GM19324 (cell line): ENCODE results near the gene SFSWAP.
"Not testable (repeated sequence)": the region's sequence is repeated elsewhere in the genome, so short reads cannot be mapped to it uniquely, and the experiment has no call there.

ENCODE experiments used
- ATAC-seq: cut with Tn5 transposase; IDR thresholded peaks from one replicate; pipeline ENCODE4 v1.9.1; 2021; ENCODE audit warnings: mild to moderate bottlenecking, moderate library complexity; ENCODE audit not compliant: unreplicated experiment, low FRiP score

SFSWAP gene

DNA sequence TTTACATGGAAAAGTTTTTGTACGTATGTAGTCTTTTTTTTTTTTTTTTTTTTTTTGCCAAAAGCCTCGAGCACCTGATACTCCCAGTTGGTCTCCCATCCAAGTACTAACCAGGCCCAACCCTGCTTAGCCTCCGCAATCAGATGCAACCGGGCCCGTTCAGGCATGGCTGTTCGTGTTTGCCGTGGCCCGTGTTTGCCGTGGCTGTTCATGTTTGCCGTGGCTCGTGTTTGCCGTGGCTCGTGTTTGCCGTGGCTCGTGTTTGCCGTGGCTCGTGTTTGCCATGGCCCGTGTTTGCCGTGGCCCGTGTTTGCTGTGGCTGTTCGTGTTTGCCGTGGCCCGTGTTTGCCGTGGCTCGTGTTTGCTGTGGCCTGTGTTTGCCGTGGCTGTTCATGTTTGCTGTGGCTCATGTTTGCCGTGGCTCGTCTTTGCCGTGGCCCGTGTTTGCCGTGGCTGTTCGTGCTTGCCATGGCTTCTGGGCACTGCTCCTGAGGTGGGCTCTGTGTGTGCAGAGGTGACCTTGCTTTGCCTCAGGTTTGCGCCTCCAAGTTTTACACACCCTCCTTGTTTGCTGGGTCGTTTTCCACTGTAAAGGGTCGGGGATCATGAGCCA, 90.5 kb downstream of the SFSWAP start:
- ATAC-seq: no peak

DNA sequence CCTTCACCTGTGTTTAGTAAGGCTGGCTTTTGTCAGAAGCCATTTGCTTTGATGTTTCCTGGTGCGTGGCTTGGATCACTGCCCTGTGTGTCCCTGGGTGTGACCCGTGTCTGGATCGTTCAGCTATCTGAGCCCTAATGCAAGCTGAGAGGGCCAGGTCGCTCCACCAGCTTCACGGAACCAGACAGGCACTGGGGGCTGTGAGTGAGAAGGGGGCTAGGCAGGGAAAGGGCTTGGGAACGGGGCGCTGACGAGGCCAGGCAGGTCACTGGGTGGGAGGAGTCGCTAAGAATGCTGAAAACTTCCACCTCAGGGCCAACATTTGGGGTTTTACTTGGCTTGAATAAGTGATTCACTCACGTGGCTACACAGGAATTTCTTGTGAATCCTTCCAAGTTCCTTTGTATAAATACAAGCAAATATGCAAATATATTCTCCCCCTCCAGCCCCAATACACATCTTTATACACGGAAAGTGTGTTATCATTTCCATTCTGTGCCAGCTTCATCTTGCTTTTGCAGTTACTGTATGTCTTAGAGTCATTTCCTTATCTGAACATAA, 93.2 kb downstream of the SFSWAP start:
- ATAC-seq: no peak

DNA sequence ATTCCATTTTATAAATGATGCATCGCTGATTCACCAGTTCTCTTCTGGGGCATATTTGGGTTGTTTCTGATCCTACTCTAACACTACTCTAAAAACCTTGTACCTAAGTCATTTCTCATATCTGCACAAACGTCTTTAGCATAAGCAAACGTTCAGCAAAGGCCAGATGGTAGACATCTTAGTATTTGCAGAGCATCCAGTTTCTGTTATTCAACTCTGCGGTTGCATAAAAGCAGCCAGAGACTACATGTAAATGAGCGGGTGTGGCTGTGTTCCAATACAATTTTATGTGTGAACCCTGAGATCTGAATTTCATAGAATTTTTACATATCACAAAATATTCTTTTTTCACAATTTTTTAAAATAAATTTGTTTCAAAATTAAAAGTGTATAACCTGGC, 94.5 kb downstream of the SFSWAP start:
- ATAC-seq: no peak

DNA sequence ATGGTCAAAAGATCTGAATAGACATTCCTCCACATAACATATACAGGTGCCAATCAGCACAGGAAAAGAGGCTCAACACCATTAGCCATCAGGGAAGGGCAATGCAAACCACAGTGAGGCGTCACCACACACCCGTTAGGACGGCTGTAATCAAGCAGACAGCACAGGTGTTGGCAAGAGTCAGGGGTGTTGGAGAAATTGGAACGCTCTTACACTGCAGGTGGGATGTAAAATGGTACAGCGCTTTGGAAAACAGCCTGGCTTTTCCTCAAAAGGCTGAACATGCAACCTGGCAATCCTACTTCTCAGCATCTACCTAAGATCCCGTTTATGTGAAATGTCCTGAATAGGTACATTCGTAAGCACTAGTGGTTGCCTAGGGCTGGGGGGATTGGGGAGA, 95.8 kb downstream of the SFSWAP start:
- ATAC-seq: no peak

DNA sequence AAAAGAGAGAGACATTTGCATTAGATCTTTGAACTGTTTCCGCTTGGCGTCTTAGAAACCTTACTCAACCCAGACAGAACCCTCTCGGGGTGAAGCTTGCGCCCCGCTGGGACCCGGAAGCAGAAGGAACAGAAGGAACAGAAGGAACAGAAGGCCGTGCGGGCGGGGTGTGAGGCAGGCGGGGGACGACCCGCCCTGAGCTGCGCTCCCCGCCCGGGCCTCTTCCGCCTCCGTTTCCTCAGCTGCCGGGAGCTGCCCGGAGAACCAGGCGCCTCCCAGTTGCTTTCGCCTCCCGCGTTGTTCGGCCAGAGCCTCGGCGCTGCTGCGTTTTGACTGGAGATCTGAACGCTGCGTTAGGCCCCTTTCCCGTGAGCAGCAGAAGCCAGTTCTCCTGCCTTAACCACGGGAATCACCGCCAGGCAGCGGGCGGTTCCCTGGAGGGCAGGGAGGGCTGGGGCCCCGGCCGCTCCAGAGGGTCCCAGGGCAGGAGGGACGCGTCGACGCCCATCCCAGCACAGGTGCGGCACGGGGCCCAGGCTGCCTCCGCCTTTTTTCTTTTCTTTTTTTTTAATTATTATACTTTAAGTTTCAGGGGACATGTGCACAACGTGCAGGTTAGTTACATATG, 98.0 kb downstream of the SFSWAP start:
- no peak for ATAC-seq

DNA sequence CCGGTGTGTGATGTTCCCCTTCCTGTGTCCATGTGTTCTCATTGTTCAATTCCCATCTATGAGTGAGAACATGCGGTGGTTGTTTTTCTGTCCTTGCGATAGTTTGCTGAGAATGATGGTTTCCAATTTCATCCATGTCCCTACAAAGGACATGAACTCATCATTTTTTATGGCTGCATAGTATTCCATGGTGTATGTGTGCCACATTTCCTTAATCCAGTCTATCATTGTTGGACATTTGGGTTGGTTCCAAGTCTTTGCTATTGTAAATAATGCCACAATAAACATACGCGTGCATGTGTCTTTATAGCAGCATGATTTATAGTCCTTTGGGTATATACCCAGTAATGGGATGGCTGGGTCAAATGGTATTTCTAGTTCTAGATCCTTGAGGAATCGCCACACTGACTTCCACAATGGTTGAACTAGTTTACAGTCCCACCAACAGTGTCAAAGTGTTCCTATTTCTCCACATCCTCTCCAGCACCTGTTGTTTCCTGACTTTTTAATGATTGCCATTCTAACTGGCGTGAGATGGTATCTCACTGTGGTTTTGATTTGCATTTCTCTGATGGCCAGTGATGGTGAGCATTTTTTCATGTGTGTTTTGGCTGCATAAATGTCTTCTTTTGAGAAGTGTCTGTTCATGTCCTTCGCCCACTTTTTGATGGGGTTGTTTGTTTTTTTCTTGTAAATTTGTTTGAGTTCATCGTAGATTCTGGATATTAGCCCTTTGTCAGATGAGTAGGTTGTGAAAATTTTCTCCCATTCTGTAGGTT, 98.8 kb downstream of the SFSWAP start:
- not testable (repeated sequence) for ATAC-seq

DNA sequence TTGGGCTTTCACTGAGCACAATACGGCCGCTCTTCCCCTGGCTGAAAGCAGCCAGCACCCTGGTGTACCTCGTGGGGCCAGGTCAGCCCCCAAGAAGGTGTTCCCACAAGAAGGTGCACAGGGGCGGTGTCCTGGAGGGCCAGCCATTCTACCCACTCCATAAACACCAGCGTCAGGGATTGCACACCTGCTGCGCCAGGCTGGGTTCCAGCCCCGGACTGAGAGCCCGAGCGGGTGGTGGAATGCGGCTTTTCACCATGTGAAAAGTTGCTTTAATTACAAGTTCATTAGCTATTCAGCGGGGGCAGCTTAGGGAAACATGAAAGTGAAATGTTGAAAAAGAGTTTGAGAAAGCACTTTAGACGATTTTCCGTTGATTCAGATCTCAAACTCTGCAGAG, 99.8 kb downstream of the SFSWAP start:
- no peak for ATAC-seq

DNA sequence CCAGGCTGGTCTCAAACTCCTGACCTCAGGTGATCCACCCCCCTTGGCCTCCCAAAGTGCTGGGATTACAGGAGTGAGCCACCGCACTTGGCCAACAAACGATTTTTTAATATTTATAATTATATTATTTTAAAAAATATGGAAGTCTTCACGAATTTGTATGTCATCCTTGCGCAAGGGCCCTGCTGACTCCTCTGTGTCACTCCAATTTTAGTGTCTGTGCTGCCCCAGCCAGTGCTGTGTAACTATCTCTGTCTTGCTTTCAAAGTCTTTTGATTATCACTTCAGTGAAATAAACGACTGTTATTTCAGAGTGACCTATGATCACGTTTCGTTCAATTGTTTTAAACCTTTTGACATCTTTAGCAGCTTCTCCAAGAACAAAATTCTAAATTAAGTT, 104.2 kb downstream of the SFSWAP start:
- no peak for ATAC-seq

DNA sequence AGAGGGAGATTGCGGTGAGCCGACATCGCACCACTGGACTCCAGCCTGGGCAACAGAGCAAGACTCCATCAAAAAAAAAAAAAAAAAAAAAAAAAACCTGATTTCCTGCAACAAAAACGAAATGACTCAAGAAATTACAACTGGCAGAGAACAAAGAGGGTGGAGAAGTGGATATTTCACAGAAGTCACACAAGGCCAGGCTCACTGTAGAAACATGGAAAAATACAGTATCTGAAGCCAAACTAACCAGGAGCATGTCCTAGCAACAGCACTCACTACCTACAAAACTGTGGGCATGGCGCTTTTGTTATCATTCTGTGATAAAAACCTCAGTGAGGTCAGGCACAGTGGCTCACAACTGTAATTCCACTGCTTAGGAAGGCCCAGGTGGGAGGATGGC, 105.6 kb downstream of the SFSWAP start:
- ATAC-seq: no peak

DNA sequence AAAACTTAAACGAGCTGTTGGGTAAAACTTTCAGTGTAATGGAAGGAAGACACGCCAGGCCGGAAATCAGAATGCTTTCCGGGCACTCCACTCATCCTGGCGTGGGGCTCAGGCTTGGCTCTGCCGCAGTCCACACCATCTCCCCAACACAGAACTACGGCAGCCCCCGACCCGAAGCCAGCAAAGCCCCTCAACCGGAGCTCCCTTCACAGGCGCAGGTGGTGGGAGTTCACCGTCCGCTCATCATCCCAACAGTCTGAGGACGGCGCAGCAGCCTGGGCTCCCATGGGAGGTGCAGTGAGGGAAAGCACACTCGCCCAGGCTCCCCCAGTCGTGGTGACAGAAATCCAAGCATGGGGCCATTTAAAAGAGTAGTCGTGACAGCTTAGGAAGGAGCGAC, 106.4 kb downstream of the SFSWAP start:
- ATAC-seq: no peak

DNA sequence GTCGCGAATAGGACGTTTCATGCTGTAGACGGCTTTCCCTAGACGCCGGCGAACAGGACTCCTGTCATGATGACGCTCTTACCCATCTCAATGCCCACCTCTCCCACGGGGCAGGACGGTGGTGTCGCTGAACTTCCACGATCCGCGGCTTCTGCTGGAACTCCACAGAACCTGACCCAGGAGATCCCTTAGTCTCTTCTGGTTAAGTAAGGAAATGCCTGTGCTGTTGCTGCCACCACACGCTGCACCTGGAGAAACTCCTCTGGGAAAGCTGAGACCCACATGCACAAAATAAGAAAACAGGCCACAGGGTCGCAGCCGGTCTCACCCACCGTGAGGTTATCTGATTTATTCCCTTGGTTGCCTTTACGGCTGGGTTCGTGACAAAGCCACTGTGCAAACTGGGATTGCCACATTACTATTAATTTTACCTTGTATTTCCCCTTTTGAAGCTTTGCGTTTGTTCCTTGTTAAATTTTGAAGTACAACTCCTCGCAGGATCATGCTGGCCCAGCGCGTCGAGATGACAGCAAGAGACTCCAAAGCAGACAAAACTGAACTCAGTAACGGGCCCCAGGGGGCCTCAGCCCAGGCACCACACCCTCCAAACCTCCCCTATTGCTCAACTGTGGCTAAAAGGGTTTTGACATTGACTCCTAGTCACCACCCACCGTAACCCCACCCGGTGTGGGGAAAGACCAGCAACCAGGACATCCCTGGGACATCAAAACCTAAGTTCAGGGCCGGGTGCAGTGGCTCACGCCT, 108.1 kb downstream of the SFSWAP start:
- no peak for ATAC-seq

DNA sequence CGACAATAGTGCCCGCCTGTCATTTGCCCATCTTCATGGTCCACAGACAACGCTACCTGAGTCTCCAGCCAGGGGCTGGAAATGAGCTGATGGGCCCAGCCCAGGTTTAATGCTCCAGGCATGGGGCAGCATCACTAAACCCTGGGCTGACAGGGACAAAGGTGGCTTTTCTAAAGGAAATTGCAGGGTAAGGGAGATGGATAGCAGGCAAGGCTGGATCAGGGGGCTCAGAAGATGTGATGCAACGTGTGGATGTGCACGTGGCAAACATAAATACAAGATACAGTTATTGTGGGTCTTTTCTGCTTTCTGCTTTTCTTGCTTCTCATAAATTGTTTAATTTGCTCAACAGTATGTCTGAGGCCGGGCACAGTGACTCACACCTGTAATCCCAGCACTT, 113.6 kb downstream of the SFSWAP start:
- ATAC-seq: no peak

DNA sequence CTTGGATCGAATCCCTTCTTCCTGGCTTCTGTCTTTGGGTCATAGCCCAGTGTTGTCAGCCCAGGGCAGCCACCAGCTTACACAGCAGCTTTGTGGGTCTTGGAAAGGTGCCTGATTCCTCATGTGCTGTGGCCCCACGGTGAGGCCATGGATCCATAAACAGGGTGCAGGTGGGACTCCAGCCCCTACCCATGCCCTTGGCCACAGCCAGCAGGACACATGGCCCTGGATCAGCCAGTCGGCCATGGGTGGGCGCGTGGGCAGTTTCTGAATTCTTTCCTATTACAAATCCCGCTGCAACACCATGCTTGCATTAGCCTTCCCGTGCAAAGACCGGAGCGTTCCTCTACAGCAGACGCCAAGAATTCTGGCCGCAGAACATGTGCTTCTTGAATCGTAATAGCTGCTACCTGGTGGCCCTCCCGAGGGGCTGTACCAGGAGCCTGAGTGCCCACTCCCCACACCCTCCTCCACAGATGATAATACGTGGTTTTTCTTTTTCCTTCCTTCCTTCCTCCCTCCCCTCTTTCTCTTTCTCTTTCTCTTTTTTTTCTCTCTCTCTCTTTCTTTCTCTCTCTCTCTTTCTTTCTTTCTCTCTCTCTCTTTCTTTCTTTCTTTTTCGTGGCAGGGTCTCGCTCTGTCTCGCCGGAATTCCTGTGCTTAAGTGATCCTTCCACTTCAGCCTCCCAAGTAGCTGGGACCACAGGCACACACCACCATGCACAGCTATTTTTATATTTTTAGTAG, 114.4 kb downstream of the SFSWAP start:
- no peak for ATAC-seq

DNA sequence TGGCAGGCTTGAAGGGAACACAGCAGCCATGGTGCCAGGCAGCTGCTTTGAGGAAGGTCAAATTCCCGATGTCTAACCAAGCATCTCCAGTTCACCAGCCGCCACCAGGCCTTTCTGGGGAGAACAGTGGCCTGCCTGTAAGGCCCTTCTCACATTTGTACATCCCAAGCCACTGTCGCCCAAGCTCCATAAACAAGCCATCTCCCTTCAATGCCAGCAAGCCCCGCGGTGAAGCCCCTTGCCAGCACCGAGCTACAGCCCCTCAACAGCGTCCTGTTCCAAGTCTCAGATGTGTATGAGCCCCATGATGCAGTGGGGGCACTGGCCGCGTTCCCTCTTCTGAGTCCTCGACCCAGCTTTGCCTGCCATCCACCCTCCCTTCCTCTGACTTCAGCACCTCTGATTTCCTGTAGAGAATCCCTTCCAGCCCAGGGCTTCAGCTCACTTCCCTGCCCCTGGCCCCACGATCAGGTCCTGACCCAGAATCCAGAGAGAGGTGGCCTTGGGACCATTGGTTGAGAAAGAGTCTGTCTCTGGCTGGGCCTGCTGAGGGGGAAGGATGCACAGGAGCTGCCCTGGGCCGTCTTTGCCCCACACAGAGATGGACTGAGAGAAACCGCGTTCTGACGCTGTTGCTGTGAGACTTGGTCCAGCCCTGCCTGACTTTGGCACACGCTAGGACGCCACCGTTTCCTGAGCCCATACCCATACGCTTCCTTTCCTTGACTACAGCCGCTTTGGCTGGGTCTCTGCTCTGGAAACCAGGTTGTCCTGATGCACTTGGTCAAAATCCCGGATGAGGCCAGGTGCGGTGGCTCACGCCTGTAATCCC, 115.4 kb downstream of the SFSWAP start:
- no peak for ATAC-seq

DNA sequence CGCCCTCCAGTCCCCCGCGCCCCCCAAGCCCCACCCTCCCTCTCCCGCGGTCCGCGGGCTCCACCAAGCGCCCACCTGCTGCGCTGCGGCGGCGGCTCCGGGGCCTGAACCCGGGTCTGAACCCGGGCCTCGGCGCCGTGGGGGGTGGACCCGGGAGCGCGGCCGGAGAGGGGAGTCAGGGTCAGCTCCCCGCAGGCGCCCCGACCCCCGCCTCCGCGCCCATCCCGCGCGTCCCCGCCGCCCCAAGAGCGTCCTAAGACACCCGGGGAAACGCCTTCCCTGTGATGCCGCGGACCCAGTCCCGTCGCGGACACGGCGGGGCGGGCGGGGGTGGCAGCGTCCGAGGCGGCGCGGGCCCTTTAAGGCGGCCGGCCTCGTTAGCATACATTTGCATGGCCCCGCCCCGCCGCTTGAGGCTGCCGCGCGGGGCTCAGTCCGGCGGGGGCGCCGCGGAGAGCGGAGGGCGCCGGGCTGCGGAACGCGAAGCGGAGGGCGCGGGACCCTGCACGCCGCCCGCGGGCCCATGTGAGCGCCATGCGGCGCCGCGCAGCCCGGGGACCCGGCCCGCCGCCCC, 117.2 kb downstream of the SFSWAP start, which contains the start of gene MMP17:
Gene MMP17, plus strand, starts transcription at position 433 of the 574 bp plus-strand sequence. Its CDS starts 102 bp downstream, at position 535.
- no peak for ATAC-seq

DNA sequence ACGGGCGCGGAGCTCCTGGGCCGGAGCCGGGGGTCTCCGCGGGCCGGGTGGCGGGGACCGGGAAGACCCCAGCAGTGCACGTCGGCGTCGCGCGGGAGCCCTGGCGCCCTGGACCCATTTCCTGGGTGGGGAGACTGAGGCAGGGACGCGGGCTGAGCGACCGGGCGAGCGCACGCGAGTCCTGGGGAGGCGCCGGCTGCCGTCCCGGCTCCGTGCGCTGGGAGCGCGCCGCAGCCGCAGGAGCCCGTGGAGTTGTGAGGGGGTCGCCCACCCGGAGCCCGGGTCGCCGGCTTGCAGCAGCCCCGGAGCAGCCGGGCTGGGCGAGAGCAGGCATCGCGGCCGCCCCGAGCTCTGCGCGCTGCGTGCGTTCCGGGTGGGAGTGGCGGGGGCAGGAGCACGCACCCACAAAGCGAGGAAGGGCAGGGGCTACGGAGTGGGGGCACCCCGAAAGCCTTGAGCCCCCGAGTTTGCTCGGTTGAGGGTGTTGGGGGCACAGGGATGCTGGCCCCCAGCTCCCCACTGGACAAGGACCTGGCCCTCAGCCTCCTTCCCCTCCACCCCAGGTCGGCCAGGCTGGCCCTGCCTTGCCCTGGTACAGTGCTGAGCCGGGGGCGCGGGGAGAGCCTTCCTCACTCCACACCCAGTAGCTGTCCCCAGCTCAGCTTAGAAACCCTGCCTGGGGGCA, 117.9 kb downstream of the SFSWAP start:
- ATAC-seq: no peak

DNA sequence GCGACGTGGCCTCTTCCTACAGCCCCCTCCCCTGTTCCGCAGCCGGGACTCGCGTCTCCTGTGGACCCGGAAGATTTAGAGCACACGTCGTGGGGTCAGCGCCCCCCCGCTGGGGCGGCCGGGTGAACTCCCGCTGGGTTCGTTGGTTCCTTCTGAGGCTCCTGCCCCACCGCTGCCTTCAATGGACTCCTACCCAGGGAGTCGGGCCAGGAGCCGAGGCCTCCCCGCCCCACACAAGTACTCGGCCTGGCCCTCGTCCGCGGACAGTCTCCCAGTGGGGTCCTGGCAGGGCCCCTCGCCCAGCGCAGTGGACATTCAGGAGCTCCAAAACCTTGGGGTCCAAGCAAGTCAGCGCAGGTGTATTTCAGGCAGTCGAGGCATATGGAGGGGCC, 118.5 kb downstream of the SFSWAP start:
- ATAC-seq: no peak

DNA sequence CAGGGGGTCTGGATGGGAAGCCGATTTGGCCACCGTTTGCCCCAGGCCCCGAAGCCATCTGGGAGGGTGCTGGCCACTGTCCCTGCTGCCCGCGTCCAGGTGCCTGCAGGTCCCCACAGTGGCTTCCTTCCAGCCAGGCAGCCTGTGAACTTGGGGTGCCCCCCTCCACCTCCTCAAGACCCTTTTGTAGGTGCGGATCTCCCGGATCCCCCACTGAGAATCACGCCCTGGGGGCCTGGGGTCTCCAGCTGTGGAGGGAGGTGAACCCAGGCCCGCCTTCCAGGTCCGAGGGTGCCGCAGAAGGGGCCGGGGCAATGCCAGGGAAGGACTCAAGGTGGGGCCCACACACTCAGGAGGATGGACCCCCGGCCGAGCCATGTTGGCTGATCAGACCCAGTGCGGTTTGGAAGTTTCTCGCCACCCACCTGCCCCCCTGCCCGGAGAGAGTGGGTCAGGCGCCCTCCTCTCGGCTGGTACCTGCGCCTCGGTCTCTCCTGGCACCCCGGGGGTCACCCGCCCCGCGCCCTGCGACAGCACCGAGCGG, 119.0 kb downstream of the SFSWAP start:
- ATAC-seq: no peak
